Natural killer cell (primary cell): ENCODE measurements around the gene PPM1M. TPM values are rescaled to one million over a fixed set of nuclear protein-coding genes. Genes with fewer than 3 reads are reported as not detected.

Experiments used
- ATAC-seq, 3 donors: fragments of 150-1000 bp in 2 of 3; fragments of 200-7000 bp in 1 of 3; cut with Tn5 transposase; 1 replicate in 1 of 3; 2 replicates in 2 of 3; pipeline ENCODE4 v1.10.0; 2021; ENCODE audit warnings: mild to moderate bottlenecking in 2 of 3, moderate library complexity in 2 of 3
- DNase-seq, 2 donors: peaks; one replicate each; pipeline versions ENCODE4 v3.0.0 to v3.0.0-alpha.2; 2013 to 2021; ENCODE audit warnings: mixed read lengths in 1 of 2
- H3K27ac ChIP-seq: one replicate; pipeline ENCODE4 v1.5.1; 2013; ENCODE audit warnings: mild to moderate bottlenecking, low read length
- H3K27me3 ChIP-seq: one replicate; pipeline ENCODE4 v1.6.1; 2013; ENCODE audit warnings: low read length; ENCODE audit not compliant: control insufficient read depth, insufficient read depth
- H3K36me3 ChIP-seq: one replicate; pipeline ENCODE4 v1.6.1; 2013; ENCODE audit warnings: low read length; ENCODE audit not compliant: control insufficient read depth, insufficient read depth
- H3K4me1 ChIP-seq: one replicate; pipeline ENCODE4 v1.6.1; 2013; ENCODE audit warnings: low read length; ENCODE audit not compliant: control insufficient read depth, insufficient read depth
- H3K4me3 ChIP-seq: one replicate; pipeline ENCODE4 v1.5.1; 2013; ENCODE audit warnings: low read length
- H3K9me3 ChIP-seq: one replicate; pipeline ENCODE4 v1.6.1; 2013; ENCODE audit warnings: low read length; ENCODE audit not compliant: control insufficient read depth, insufficient read depth
- H3K27ac Mint-ChIP-seq, 2 donors: one replicate each; pipeline ENCODE4 v1.8.0; 2022; ENCODE audit warnings: mild to moderate bottlenecking in 2 of 2, mixed read lengths in 2 of 2, moderate library complexity in 1 of 2
- H3K27me3 Mint-ChIP-seq, 2 donors: one replicate each; pipeline ENCODE4 v1.8.0; 2022; ENCODE audit warnings: low read depth in 2 of 2, mixed read lengths in 2 of 2
- H3K36me3 Mint-ChIP-seq: one replicate; pipeline ENCODE4 v1.8.0; 2022; ENCODE audit warnings: mixed read lengths
- H3K4me1 Mint-ChIP-seq, 2 donors: one replicate each; pipeline ENCODE4 v1.8.0; 2022; ENCODE audit warnings: mixed read lengths in 2 of 2
- H3K4me3 Mint-ChIP-seq: one replicate; pipeline ENCODE4 v1.8.0; 2022; ENCODE audit warnings: mild to moderate bottlenecking, moderate library complexity, mixed read lengths
- H3K9me3 Mint-ChIP-seq, 2 donors: one replicate each; pipeline ENCODE4 v1.8.0; 2022; ENCODE audit warnings: mixed read lengths in 2 of 2
- CTCF ChIP-seq: fragments of 200-600 bp; IDR thresholded peaks from one replicate; pipeline ENCODE4 v1.8.0; 2022; ENCODE audit warnings: antibody characterized with exemption
- WGBS: methylation state at CpG from one replicate; pipeline ENCODE4 v1.1.7; 2013; ENCODE audit warnings: missing lambda C conversion rate; ENCODE audit not compliant: insufficient coverage; 5-methylcytosine and 5-hydroxymethylcytosine counted together
- intact Hi-C: fragments of 100-400 bp; cut with micrococcal nuclease; formaldehyde crosslinking; loops from one replicate; pipeline ENCODE4 v1.14.2; 2022
- total RNA-seq, 4 donors: library from RNA; stranded (reverse); fragments of 120-200 nt in 1 of 4; gene quantifications; one replicate each; pipeline versions ENCODE4 v1.2.3 to v1.2.4, GENCODE V29; 2013 to 2022

The PPM1M gene
- total RNA-seq, 3 donors from 2014 or later (not counting 1 experiment from before 2014, with no cell fraction given), result 66.0 to 83.7 (median 77.8) TPM

- WGBS, result no CpG with 5 or more reads among the region's 1 CpG
- Mint-ChIP-seq H3K27me3 (no peaks in the 10 kb centered on the region), H3K4me3 (no peak overlapping the region), H3K4me1 (peaks cover 48 to 54% of the 10 kb centered on the region in 2 donors), H3K9me3 (no peaks in the 10 kb centered on the region), H3K36me3 (peaks cover 48% of the 10 kb centered on the region), H3K27ac (peak overlapping the region in 1 of 2 donors; percentile 41)
- H3K9me3 ChIP-seq, result no peaks in the 10 kb centered on the region
- peaks cover 86% of the 10 kb centered on the region for H3K36me3 ChIP-seq
- intact Hi-C loops, result no loop called here
- H3K27me3 ChIP-seq, result no peaks in the 10 kb centered on the region
- H3K27ac ChIP-seq, result no peak overlapping the region
- H3K4me1 ChIP-seq, result peaks cover 32% of the 10 kb centered on the region
- no peak overlapping the region for H3K4me3 ChIP-seq
- TF ChIP-seq CTCF, result no peak
- ATAC-seq (no peak), DNase-seq (no peak)
These were observed 13.5 kb downstream of the PPM1M start for GRCh38 chr3:52259035-52259434.

GRCh38 chr3:52259448-52259847, 13.9 kb downstream of the PPM1M start:
- H3K36me3 ChIP-seq, result peaks cover 90% of the 10 kb centered on the region
- intact Hi-C loops, result no loop called here
- Mint-ChIP-seq H3K4me3 (no peak overlapping the region), H3K36me3 (peaks cover 52% of the 10 kb centered on the region), H3K27ac (peak overlapping the region in 1 of 2 donors; percentile 41), H3K4me1 (peaks cover 49 to 55% of the 10 kb centered on the region in 2 donors), H3K27me3 (no peaks in the 10 kb centered on the region), H3K9me3 (no peaks in the 10 kb centered on the region)
- no peak for TF ChIP-seq CTCF
- no peaks in the 10 kb centered on the region for H3K9me3 ChIP-seq
- DNase-seq (no peak), ATAC-seq (no peak)
- no peak overlapping the region for H3K27ac ChIP-seq
- no peak overlapping the region for H3K4me3 ChIP-seq
- 86% methylated on average over 3 of the region's 4 CpGs for WGBS
- H3K27me3 ChIP-seq, result no peaks in the 10 kb centered on the region
- peaks cover 28% of the 10 kb centered on the region for H3K4me1 ChIP-seq

DNA sequence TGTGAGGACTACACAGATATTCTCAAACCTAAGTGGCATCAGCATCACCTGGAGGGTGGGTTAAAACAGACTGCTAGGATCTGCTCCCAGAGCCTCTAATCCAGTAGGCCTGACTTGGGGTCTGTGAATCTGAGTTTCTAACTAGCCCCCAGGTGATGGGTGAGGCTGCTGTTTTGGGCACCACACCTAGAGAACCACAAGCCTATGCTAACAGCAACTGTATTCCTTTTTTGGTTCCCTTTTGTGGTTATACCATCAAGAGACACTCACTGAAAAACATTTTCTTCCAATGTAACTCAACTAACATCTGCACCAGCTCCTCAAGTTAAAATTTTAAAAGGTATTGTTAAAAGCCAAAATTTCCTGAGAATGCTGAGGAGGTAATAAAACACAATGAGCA, 16.9 kb downstream of the PPM1M start:
- ATAC-seq (no peak), DNase-seq (peak in 1 of 2 donors; percentile 27)
- H3K27ac Mint-ChIP-seq, result peak overlapping the region; percentile 43 to 67
- H3K4me3 ChIP-seq, result no peak overlapping the region
- H3K36me3 ChIP-seq, result peaks cover 92% of the 10 kb centered on the region
- H3K4me1 Mint-ChIP-seq, result peaks cover 33 to 41% of the 10 kb centered on the region in 2 donors
- no peaks in the 10 kb centered on the region for H3K27me3 Mint-ChIP-seq
- H3K4me1 ChIP-seq, result peaks cover 6% of the 10 kb centered on the region
- H3K4me3 Mint-ChIP-seq, result no peak overlapping the region
- intact Hi-C loops, result loop anchor here (2.0 kb wide), 1 partner anchor 14 kb away; no protein-coding TSS in a partner anchor
- no peaks in the 10 kb centered on the region for H3K27me3 ChIP-seq
- no peaks in the 10 kb centered on the region for H3K9me3 ChIP-seq
- H3K27ac ChIP-seq, result peak overlapping the region; percentile 44
- H3K36me3 Mint-ChIP-seq, result peaks cover 50% of the 10 kb centered on the region
- H3K9me3 Mint-ChIP-seq, result no peaks in the 10 kb centered on the region
- TF ChIP-seq CTCF, result no peak

- H3K27ac Mint-ChIP-seq, result peak overlapping the region; percentile 27 to 43
- Histone ChIP-seq H3K36me3 (peaks cover 90% of the 10 kb centered on the region), H3K4me1 (peaks cover 21% of the 10 kb centered on the region), H3K4me3 (no peak overlapping the region), H3K27ac (no peak overlapping the region), H3K9me3 (no peaks in the 10 kb centered on the region), H3K27me3 (no peaks in the 10 kb centered on the region)
- 96% methylated on average over 6 of the region's 6 CpGs for WGBS
- no peak overlapping the region for H3K4me3 Mint-ChIP-seq
- peaks cover 39% of the 10 kb centered on the region for H3K36me3 Mint-ChIP-seq
- ATAC-seq, result no peak
- DNase-seq, result peak in 1 of 2 donors; percentile 28
- H3K4me1 Mint-ChIP-seq, result peaks cover 44 to 51% of the 10 kb centered on the region in 2 donors
- no peak for TF ChIP-seq CTCF
- no peaks in the 10 kb centered on the region for H3K27me3 Mint-ChIP-seq
- H3K9me3 Mint-ChIP-seq, result no peaks in the 10 kb centered on the region
- intact Hi-C loops, result no loop called here
These were observed 19.8 kb downstream of the PPM1M start for GRCh38 chr3:52265387-52265786.
